Measurements from ENCODE around the gene PHF11.

- TF ChIP-seq, protein P1, sequence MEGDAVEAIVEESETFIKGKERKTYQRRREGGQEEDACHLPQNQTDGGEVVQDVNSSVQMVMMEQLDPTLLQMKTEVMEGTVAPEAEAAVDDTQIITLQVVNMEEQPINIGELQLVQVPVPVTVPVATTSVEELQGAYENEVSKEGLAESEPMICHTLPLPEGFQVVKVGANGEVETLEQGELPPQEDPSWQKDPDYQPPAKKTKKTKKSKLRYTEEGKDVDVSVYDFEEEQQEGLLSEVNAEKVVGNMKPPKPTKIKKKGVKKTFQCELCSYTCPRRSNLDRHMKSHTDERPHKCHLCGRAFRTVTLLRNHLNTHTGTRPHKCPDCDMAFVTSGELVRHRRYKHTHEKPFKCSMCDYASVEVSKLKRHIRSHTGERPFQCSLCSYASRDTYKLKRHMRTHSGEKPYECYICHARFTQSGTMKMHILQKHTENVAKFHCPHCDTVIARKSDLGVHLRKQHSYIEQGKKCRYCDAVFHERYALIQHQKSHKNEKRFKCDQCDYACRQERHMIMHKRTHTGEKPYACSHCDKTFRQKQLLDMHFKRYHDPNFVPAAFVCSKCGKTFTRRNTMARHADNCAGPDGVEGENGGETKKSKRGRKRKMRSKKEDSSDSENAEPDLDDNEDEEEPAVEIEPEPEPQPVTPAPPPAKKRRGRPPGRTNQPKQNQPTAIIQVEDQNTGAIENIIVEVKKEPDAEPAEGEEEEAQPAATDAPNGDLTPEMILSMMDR (IDR thresholded peaks at IDR 0.05): peak in 2 of 5 experiments; percentile 16
- TF ChIP-seq POLR2AphosphoS5 (IDR thresholded peaks at IDR 0.05) (peak; percentile 11 to 81 (median 76)), POLR2A (IDR thresholded peaks at IDR 0.05) (peak; percentile 74), EP300 (IDR thresholded peaks at IDR 0.05; ENCODE audit: low read depth) (no peak)
Observed at GRCh38 chr13:49495783-49496762, at the start of gene PHF11.

Data from transverse colon (tissue), 4 donors.